HG03108 (cell line): ENCODE results near the gene NPAS2.

ENCODE experiments used
- ATAC-seq: cut with Tn5 transposase; IDR thresholded peaks from one replicate; pipeline ENCODE4 v1.9.1; 2021; ENCODE audit warnings: moderate library complexity; ENCODE audit not compliant: unreplicated experiment

Gene NPAS2, protein sequence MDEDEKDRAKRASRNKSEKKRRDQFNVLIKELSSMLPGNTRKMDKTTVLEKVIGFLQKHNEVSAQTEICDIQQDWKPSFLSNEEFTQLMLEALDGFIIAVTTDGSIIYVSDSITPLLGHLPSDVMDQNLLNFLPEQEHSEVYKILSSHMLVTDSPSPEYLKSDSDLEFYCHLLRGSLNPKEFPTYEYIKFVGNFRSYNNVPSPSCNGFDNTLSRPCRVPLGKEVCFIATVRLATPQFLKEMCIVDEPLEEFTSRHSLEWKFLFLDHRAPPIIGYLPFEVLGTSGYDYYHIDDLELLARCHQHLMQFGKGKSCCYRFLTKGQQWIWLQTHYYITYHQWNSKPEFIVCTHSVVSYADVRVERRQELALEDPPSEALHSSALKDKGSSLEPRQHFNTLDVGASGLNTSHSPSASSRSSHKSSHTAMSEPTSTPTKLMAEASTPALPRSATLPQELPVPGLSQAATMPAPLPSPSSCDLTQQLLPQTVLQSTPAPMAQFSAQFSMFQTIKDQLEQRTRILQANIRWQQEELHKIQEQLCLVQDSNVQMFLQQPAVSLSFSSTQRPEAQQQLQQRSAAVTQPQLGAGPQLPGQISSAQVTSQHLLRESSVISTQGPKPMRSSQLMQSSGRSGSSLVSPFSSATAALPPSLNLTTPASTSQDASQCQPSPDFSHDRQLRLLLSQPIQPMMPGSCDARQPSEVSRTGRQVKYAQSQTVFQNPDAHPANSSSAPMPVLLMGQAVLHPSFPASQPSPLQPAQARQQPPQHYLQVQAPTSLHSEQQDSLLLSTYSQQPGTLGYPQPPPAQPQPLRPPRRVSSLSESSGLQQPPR

DNA sequence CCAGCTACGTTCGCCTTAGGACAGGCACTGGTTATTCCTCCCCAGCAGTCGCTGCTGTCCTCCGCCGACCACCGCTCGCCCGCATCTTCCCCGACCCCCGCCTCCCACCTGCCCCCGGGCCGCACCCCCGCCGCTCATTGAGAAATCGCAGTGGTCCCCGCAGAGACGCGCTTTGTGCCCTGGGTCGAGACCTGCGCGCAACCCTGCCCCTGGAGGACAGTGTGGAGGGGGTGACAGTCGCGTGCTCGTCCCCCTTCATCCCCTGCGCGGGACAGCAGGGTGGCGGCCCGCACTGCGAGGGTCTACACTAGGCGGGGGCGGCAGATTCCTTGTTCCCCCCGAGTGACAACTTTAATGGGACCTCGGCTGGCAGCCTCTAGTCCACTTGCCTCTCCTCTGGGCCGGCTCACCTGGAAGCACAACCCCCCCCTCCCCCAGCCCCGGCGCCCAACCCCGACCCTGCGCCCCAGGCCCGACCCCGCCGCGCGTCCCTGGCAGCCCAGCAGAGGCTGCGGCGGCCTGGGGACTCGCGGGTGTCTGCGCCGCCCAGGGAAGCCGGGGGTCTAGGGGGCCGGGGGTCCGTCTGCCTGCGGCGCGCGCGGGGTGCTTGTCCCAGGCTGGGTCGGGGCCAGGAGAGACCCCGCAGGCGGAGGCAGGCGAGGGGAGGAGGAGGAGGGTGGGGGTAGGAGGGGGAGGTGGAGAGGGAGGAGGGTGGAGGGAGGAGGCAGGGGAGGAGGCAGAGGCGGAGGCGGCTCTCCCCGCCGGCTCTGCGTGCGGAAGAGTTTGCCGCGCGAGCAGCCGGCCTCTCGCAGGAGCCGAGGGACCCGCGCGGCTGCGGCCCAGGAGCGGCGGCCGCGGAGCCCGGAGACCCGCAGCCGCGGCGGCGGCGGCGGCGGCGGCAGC is at the start of gene NPAS2:
TSS of gene NPAS2 (plus strand) at position 770 of the 903 bp plus-strand sequence. CDS start 84,616 bp downstream, outside the sequence.
- no peak for ATAC-seq

DNA sequence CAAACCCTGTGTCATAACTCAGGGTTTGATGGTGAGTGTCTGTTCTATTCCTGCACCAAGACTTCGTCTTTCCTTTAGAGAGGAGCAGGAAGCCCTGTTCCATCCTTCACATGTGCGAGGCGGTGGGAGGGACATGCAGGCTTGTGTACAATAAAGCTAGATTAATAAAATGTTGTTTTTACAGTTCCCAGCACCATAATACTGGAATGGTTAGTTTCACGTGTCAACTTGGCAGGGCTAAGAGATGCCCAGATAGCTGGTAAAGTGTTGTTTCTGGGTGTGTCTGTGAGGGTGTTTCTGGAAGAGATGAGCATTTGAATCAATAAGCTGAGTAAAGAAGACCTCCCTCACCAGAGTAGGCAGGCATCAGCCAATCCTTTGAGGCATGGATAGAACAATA is 48.8 kb upstream of the NPAS2 start:
- ATAC-seq = no peak

DNA sequence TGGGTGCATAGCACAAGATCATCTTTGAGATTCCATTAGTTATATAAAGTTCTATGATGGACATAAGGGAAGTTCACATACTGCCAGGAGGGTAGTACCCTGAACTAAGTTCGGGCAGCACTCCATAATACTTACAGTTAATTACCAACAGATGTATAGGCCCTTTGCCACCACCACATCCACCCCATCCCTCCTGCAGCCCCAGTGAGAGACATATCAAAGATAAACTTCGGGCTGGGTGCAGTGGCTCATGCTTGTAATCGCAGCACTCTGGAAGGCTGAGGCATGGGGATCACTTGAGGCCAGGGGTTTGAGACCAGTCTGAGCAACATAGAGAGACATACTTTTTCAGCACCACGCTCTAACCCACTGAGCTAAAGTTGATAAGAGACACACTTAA is 46.4 kb upstream of the NPAS2 start:
- no peak for ATAC-seq

DNA sequence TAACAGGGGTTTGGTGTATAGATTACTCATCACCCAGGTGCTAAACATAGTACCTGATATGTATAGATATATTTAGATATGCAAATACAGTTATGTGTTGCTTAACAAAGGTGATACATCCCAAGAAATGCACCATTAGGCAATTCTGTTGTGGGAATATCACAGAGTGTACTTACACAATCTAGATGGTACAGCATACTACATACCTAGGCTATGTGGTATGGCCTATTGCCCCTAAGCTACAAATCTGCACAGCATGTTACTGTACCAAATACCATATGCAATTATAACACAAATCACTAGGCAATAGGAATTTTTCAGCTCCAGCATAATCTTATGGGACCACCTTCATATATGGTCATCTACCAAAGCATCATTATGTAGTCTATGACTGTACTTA is 43.5 kb upstream of the NPAS2 start:
- no peak for ATAC-seq

- ATAC-seq = no peak
Observed at GRCh38 chr2:100778637-100779450, 41.1 kb upstream of the NPAS2 start.

DNA sequence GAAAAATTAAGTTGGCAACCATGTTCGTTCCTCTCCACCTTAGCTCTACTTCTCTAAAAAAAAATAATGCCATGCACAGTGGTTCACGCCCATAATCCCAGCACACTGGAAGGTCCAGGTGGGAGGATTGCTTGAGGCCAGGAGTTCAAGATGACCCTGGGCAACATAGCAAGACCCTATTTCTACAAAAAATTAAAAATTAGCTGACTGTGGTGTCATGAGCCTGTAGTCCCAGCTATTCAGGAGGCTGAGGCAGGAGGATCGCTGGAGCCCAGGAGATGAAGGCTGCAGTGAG is 40.1 kb upstream of the NPAS2 start:
- no peak for ATAC-seq

DNA sequence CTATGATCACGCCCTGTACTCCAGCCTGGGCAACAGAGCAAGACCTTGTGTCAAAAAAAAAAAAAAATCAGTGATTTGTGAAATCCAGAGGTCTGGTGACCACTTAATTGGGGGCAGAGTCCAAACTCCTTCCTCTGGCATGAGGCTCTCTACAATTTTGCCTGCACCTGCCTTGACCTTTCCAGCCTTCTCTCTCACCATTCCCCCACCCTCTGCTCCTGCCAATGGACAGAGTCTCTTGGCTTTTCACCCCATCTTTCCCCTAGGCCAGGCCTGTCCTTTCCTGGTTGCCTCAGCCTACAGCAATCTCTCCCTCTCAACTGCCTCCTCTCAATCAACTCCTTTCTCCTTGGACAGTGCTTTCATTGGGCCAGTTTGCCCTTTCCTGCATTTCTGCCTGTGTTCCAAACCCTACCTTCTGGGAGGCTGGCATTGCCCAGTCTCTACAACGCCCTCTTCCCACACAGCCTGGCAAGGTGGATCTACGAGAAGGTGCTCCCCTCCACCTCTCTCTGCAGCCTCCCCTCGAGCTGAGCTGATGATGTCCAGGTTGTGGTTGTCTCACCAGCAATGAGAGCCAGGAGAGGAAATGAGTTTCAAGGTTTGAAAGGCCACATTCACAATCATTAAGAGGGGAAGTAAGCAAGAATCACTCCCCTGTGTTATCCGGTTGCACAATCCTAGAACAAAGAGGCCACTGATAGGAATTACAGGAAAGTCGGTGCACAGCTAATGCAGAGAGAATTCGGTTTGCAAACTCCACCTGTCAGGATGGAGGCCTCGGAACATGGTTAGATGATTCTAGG is 39.5 kb upstream of the NPAS2 start:
- no peak for ATAC-seq

- no peak for ATAC-seq
Observed at GRCh38 chr2:100781009-100781325, 39.0 kb upstream of the NPAS2 start.

- ATAC-seq = no peak
Observed at GRCh38 chr2:100781523-100782379, 38.2 kb upstream of the NPAS2 start.

- no peak for ATAC-seq
Observed at GRCh38 chr2:100782380-100782878, 37.5 kb upstream of the NPAS2 start.

GRCh38 chr2:100783987-100784386 is 36.0 kb upstream of the NPAS2 start:
- ATAC-seq = no peak

DNA sequence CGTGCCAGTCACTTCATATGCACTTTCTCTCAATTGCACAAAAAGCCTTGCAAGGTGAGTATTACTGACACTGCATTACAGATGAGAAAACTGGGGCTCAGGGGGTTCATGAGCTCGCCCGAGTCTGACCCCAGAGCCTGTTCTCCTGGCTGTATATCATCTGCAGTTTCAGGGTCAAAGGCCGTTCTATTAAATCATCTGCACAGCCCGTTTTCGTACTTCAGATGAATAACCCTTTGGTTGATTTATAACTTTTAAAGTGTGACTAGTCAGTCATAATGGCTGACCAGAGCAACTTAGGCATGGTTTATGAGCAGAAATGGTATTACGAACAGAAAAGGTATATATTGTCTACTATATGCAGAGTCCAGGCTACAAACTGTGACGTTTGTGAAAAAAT is 35.3 kb upstream of the NPAS2 start:
- no peak for ATAC-seq

DNA sequence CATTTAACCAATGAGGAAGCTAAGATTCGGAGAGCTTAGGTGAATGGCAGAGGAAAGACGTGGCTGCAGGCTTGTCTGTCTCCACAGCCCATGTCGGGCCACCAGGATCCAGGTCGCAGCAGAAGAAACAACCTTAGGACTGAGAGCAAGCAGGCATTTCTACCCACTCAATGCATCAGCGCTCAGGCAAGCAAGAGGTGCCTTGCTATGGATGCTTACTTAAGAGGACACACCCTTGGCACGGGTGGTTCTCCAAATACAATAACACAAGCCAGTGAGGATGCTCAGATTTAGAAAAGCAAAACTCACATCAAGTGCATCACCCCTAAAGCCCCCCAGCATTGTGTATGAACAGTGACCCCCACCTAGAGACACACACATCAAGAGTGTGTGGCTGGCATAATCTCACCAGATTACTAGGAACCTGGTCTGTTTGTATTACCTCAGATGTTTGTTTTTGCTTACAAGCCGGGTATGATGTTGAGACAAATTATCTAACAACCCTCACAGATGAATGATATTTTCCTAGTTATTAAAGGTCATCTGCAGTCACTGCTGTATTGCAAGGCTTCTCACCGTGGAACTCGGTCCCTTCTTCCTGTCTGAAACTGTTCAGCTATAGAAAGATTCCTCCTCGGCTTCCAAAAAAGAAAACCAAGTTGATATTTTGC is 34.2 kb upstream of the NPAS2 start:
- ATAC-seq = no peak

DNA sequence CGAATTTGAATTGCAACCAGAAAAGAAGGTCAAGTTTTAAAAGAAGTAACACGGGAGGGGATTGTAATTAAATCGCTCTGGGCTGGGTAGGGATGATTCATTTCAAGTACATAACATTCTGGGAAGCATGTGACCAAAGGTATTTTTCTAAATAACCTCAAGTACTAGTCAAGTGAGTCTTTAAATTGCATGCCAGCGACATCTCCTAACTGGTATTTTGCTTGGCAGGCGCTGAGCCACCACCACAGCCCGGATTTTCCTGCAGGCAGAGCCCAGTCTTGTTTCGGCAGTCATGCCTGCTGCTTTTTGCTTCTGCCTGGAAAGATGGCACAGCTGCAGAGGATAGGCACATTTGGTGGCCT is 33.7 kb upstream of the NPAS2 start:
- no peak for ATAC-seq

DNA sequence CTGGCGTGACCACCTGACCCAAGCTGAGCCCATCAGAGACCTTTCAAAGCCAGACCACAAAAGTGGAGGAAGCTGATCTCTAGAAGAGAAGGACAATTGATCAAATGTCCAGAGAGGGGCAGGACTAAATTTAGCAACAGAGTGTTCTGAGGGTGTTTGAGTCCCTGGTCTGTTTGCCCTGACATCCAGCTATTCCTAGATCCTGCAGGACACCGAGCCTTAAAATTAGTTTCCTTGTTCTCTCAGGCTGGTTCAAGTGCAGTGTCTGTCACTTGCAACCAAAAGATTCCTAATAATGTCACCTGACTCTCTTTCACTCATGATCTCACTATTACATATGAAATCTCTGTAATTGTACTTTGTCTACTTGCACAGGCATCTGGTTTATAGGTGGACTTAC is 33.0 kb upstream of the NPAS2 start:
- ATAC-seq = no peak

GRCh38 chr2:100789361-100789760 is 30.6 kb upstream of the NPAS2 start:
- no peak for ATAC-seq

GRCh38 chr2:100791294-100791935 is 28.5 kb upstream of the NPAS2 start:
- no peak for ATAC-seq

DNA sequence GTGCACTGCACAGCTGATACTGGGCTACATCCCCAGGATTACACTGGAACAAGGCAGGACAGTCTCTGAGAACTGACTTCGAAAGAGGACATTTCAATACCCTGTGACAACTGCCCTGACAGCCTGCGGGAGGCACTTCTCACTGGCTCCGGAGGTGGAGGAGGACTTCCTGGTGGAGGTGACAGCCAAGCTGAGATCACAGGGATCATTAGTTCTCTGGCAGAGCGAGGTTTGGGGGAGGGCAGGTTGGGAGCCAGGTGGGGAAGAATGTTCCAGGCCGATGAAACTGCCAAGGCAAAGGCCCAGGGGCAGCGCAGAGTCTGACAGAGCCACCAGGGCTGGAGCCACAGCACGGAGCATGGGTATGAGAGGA is 28.0 kb upstream of the NPAS2 start:
- ATAC-seq = no peak
